GM18507 (cell line): ENCODE measurements around the gene DGCR6L.
A peak's percentile ranks its signal among the peaks of the same experiment; 100 is the strongest.
"Not testable (repeated sequence)": the region's sequence is repeated elsewhere in the genome, so short reads cannot be mapped to it uniquely, and the experiment has no call there.

Experiments used
- DNase-seq: peaks from one replicate; pipeline ENCODE4 v3.0.0; 2011; ENCODE audit warnings: low read depth; ENCODE audit not compliant: insufficient read length; ENCODE audit errors: extremely low spot score
- FAIRE-seq: peaks from 2 replicates; lab custom pipeline; 2011; peaks lifted over from hg19 to GRCh38; lab: Jason Lieb, UNC

Gene DGCR6L

GRCh38 chr22:20298110-20298802, 21.6 kb downstream of the DGCR6L start:
- FAIRE-seq (no peak), DNase-seq (no peak)

- DNase-seq, result no peak
- FAIRE-seq, result no peak
These were observed 22.3 kb downstream of the DGCR6L start for GRCh38 chr22:20297414-20298109.

- no peak for DNase-seq
- no peak for FAIRE-seq
These were observed 23.3 kb downstream of the DGCR6L start for GRCh38 chr22:20296598-20296997.

DNA sequence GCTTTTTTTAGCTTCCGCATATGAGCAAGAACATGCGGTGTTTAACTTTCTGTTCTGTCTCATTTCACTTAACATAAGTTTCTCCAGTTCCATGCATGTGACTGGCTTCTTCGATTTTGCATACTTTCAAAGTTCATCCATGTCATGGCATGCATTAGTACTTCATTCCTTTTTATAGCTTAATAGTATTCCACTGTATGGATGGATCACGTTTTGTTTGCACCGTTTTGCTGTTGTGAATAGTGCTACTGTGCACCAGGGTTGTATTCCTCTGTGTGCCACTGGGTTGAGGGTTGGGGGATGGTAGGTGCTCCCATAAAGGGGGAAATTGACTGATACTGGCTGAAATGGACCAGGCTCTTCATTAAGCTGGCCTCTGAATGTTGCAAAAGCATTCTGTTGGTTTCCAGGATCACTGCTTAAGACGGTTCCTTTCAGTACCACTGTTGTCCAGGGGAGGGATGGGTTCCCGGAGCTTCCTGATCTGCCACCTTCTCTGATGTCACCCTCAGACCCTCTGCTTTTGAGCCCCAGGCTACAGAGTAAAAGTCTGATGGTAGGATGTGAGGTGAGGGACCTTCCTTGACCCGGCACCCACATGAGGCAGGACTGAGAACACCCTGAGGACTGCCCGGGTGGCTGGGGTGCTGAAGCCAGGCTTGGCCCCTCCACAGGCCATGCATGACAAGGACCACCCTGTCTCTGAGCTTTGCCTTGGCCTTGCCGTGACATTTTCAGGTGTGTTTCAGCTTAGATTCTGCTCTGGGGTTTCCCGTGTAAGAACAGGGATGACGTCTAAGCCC, 24.4 kb downstream of the DGCR6L start:
- DNase-seq (no peak), FAIRE-seq (no peak)

DNA sequence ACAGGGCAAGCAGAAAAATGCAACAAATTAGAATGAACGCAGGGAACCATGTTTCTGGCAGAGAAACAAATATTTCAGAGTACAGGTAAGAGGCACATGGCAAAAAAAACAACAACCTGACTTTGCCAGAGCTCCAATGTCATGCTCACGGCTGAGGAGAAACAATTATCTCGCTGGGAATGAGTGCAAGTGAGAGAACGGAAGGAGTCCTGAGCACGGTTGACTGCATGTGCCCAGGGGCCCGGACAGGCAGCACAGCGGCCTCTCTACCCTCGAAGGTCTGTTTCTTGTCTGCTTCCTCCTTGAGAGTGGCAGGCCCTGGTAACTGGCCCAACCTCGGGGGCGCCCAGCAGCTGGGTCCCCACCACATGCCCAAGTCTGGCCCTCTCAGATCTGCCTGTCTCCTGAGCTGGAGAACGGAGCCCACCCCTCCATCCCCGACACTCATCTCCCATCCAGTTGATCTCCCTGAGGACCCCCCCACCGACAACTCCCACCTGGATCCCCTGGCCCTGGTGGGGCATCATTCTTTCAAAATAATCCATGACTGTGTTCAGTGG, 27.1 kb downstream of the DGCR6L start:
- FAIRE-seq (no peak), DNase-seq (no peak)

GRCh38 chr22:20292108-20292507, 27.8 kb downstream of the DGCR6L start:
- FAIRE-seq (no peak), DNase-seq (no peak)

GRCh38 chr22:20291604-20292063, 28.2 kb downstream of the DGCR6L start:
- FAIRE-seq, result no peak
- DNase-seq, result no peak

DNA sequence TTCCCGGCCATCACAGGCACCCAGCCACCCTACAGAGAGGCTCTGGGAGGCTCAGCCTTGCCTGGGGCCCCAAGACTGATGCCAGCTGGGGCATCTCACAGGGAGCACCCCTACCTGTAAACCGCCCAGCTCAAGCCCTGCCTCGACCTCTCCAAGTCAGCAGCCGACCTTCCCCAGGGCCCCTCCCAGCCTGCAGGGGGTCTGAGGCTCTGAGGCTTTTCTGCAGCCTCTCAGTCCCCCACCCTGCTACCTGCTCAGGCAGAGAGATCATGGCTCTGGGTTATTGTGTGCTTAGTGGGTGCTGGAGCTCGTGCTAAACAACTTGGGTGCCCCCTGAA, 28.6 kb downstream of the DGCR6L start:
- DNase-seq (no peak), FAIRE-seq (no peak)

GRCh38 chr22:20290578-20291248, 29.1 kb downstream of the DGCR6L start:
- no peak for FAIRE-seq
- no peak for DNase-seq

- DNase-seq (no peak), FAIRE-seq (no peak)
These were observed 29.8 kb downstream of the DGCR6L start for GRCh38 chr22:20290045-20290392.

- not testable (repeated sequence) for FAIRE-seq
These were observed 30.4 kb downstream of the DGCR6L start for GRCh38 chr22:20289182-20290044.

DNA sequence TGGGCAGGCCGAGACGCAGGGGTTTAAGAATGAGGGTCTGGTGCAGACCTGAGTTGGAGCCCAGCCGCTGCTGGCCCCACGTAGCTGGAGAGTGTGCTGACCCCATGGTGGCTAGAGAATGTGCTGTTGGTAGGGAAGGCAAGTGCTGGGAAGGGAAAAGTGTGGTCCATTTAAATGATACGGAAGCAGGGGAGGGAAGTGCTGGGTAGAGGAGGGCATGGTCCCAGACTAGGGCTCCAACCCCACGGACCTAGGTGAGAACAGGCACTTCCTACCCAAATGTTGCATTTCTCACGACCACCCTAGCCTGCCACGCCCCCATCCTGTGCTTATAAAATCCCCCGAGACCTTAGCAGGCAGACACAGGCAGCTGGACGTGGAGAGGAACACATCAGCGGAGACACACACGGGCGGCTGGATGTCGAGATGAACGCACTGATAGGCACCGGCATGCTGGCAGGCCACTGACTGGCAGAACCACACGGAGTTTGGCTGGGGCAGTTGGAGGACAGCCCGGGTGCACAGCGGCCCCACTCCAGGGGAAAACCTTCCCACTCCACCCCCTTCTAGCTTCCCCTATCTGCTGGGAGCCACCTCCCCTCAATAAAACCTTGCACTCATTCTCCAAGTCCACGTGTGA, 33.0 kb downstream of the DGCR6L start:
- peak; percentile 12 for FAIRE-seq

More at GRCh38 chr22:20289182-20290044, 30.4 kb downstream of the DGCR6L start:
- not testable (repeated sequence) for DNase-seq

GRCh38 chr22:20286312-20286660, 33.6 kb downstream of the DGCR6L start:
- not testable (repeated sequence) for FAIRE-seq, DNase-seq

More for the DNA sequence above, 33.0 kb downstream of the DGCR6L start:
- DNase-seq, result not testable (repeated sequence)

- peak; percentile 33 for DNase-seq
- peak; percentile 63 for FAIRE-seq
These were observed 34.2 kb downstream of the DGCR6L start for GRCh38 chr22:20285473-20286311.

GRCh38 chr22:20284471-20285086, 35.3 kb downstream of the DGCR6L start:
- no peak for FAIRE-seq

DNA sequence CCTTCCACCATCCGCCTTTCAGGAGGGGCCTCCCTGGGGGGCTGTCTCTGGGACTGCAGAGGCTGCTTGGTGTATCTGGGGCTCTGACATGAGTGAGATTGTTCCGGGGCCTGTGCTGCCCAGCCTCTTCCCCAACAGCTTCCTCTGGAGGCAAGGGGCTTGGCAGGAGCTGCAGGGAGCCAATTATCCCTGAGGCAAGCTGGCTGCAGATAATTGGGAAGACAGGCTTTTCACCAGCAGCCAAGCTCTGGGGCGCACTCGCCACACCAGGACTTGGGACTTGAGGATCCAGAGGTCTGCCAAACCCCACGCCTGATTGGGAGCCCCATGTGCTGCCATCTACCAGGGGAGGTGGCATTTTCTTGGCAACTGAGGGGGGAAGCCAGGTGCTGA, 36.2 kb downstream of the DGCR6L start:
- DNase-seq (no peak), FAIRE-seq (no peak)

More at GRCh38 chr22:20284471-20285086, 35.3 kb downstream of the DGCR6L start:
- DNase-seq, result no peak
